IPS-18c (cell line): ENCODE results near the gene DIDO1.
"Not testable (repeated sequence)": the region's sequence is repeated elsewhere in the genome, so short reads cannot be mapped to it uniquely, and the experiment has no call there.

Experiments used
- H3K4me3 ChIP-seq: 2 replicates; pipeline ENCODE4 v1.7.0; 2013; ENCODE audit warnings: low read depth, mild to moderate bottlenecking, low read length, moderate library complexity; ENCODE audit not compliant: insufficient read depth
- H3K9me3 ChIP-seq: one replicate; pipeline ENCODE4 v1.6.1; 2013; ENCODE audit warnings: mild to moderate bottlenecking, low read length, moderate library complexity; ENCODE audit not compliant: control insufficient read depth, insufficient read depth

DIDO1 gene

DNA sequence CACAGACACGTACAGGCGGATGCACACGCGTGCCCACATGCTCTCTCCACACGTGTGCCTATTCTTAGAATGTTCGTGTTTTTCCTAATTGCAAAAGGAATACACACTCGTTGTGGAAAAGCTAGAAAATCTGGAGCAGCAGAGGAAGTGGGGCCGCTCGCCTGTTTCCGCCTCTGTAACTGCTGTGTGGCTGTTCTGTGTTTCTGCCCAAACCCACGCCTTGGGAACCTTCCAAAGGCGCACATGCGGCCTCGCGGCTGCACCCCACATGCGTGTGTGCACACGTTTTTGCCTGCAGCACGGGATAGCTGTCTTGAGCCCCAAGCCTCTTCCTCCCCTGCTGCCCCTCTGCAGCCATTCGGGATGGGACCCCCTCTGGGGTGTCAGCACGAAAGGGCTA, 38.4 kb upstream of the DIDO1 start:
- Histone ChIP-seq H3K4me3 (no peak overlapping the region), H3K9me3 (no peaks in the 10 kb centered on the region)

DNA sequence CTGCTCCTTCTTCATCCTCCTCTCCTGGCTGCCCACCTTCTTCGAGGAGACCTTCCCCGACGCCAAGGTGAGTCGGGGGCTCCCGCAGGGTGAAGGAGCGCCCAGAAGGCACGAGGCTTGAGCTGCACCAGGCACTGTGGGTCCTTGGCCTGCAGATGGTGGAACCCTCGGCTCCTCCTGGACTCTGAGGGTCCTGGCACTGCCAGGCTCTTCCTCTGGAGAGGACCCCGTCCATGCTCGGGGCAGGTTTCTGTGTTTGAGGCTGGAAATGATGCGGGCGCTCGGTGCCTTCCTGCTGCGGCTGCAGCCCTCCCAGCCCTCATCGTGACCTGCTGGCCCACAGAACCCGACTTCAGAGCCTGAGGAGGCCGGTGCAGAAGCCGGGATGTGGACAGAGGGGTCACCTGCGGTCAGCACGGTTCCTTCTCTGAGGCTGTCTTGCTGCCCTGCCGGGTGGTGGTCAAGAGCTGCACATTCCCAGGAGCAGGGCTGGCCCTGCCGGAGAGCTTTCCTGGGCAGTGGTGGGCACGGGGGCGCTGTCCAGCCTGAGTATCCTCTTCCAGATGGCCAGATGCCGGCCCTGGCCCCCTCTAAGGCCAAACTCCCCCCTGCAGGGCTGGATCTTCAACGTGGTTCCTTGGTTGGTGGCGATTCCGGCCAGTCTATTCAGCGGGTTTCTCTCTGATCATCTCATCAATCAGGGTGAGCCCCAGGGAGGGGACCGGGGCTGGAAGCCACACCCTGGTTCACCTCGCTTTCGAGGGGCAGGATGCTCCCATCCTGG, 37.5 kb upstream of the DIDO1 start:
- H3K4me3 ChIP-seq: no peak overlapping the region
- no peaks in the 10 kb centered on the region for H3K9me3 ChIP-seq

DNA sequence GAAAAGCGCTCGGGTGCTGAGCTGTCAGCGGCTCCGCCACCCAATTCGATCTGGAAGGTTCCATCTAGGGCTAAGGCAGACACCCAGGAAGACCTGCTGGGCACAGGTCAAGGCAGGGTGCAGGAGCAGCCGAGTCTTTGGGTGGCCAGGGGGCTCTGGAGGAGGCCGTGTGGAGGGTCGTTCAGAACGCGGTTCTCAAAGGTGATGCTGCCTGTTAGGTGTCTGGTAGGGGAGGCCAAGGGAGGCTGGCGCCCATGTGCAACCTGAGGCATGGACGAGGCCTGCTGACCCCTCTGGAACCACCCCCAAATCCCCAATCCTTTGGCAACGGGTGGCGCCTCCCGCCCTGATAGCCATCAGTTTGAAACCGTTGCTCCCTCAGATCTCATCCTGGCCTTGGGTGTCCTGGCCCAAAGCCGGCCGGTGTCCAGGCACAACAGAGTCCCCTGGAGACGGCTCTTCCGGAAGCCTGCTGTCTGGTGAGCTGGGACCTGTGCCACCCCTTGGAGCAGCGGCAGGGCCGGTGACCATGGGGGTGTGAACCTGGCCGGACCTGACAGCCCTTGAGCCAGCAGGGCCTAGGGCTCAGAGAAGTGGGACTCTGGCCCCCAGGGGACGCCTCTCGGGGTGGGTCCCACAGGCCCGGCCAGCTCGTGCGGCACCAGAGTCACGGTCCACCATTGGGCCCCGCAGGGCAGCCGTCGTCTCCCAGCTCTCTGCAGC, 36.7 kb upstream of the DIDO1 start:
- H3K4me3 ChIP-seq: no peak overlapping the region
- H3K9me3 ChIP-seq: no peaks in the 10 kb centered on the region

DNA sequence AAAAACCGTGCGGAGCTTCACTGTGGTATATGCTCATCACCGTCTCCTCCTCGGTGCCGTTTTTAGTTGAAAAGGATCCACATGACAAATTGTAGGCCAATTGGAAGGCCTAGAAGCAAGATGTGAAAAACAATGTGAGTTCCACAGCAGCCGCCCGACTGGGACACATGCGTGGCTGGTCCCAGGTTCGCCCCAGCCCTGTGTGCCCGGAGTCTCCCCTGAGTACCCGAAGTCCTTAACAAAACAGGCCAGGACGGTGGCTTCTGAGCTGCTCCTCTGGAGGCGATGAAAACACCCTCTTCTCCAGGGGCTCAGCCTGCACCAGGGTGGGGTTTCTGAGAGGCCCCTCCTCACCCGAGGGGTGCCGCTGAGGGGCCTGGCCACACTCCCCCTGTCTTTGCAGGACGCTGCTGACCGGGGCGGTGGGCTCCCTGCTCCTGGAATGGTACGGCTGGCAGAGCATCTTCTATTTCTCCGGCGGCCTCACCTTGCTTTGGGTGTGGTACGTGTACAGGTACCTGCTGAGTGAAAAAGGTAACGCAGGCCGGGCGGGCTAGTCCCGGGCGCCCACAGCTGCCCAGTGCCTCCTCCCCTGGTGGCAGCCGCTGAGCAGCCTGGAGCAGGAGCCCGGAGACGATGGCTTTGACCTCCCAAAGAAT, 36.0 kb upstream of the DIDO1 start:
- no peaks in the 10 kb centered on the region for H3K9me3 ChIP-seq
- H3K4me3 ChIP-seq: no peak overlapping the region

DNA sequence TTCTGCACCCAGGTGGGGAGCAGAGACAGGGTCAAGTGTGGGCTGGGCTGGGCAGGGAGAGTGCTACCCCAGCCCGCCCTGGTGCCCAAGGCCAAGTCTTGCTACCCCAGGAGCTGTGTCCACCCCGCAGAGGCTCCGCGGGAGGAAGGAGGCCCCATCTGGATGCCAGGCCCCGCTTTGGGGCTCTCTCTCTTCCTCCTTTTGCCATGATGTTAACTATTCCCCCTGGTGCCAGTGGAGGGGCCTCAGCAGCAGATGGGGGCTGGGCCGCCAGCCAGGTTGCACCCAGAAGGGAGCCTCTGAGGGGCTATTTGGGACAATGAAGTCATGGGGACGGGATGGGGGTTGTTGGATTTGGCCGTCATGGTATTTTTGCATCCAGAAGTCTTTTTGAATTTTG, 35.5 kb upstream of the DIDO1 start:
- no peak overlapping the region for H3K4me3 ChIP-seq
- no peaks in the 10 kb centered on the region for H3K9me3 ChIP-seq

DNA sequence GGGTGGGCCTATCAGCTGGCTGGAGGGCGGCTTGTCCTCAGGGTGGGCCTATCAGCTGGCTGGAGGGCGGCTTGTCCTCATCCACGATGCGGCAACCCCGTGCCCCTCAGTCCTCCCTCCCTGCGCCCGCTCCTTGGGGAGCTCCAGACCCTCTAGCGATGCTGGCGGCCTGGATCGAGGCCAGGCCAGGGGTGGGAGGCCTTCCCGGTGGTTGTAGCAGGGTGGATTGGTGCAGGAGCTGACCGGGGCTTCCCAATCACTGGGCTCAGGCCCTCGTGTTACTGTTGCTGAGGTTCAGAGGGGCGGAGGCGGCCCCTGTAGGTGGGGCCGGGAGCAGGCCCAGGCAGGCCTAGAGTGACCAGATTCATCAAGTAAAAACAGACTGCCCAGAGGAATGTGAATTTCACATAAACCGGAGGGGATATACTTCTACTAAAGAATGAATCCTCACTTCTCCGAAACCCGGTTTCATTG, 35.0 kb upstream of the DIDO1 start:
- no peaks in the 10 kb centered on the region for H3K9me3 ChIP-seq
- H3K4me3 ChIP-seq: no peak overlapping the region

DNA sequence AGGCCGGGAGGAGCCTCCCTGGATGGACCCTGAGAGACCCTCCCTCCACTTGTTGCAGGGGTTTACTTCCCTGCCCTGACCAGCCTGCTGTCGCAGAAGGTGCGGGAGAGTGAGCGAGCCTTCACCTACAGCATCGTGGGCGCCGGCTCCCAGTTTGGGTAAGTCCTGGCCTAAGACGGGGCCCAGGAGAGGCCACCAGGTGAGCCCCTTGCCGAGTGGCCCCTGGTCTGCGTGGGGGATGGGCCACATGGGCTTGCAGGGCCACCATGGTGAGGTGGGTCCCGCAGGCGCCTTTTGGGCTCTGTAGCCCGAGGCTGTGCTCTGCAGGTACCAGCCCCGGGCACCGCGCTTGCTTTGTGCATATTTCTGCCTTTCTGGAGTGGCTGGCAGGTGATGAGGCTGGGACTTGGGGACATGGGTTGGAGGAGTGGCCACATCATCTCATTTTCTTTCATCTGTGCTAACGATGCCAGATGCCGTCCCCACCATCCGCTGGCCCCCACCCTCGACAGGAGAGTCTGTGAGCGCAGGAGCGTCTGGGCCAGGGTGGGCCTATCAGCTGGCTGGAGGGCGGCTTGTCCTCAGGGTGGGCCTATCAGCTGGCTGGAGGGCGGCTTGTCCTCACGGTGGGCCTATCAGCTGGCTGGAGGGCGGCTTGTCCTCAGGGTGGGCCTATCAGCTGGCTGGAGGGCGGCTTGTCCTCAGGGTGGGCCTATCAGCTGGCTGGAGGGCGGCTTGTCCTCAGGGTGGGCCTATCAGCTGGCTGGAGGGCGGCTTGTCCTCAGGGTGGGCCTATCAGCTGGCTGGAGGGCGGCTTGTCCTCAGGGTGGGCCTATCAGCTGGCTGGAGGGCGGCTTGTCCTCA, 34.4 kb upstream of the DIDO1 start:
- not testable (repeated sequence) for H3K9me3 ChIP-seq, H3K4me3 ChIP-seq

DNA sequence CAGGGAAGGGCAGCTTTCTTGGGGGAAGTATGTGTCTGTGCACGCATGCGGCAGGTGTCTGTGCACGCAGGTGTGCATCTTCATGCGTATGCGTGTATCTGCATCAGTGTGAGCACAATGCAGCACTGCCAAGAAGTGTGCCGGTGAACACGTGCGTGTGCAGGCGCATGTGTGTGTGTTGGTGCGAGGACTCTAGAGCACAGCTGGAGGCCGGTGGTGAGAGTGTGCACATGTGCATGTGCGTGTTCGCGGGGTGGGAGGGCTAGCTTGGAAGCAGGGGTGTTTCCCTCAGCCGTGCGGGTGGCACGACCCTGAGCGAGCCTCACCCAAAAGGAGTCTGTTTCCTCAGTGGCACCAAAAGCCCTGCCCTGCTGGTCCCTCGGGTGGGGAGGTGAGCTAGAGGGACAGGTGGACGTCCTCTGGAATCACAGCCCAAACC, 33.7 kb upstream of the DIDO1 start:
- Histone ChIP-seq H3K4me3 (no peak overlapping the region), H3K9me3 (no peaks in the 10 kb centered on the region)

DNA sequence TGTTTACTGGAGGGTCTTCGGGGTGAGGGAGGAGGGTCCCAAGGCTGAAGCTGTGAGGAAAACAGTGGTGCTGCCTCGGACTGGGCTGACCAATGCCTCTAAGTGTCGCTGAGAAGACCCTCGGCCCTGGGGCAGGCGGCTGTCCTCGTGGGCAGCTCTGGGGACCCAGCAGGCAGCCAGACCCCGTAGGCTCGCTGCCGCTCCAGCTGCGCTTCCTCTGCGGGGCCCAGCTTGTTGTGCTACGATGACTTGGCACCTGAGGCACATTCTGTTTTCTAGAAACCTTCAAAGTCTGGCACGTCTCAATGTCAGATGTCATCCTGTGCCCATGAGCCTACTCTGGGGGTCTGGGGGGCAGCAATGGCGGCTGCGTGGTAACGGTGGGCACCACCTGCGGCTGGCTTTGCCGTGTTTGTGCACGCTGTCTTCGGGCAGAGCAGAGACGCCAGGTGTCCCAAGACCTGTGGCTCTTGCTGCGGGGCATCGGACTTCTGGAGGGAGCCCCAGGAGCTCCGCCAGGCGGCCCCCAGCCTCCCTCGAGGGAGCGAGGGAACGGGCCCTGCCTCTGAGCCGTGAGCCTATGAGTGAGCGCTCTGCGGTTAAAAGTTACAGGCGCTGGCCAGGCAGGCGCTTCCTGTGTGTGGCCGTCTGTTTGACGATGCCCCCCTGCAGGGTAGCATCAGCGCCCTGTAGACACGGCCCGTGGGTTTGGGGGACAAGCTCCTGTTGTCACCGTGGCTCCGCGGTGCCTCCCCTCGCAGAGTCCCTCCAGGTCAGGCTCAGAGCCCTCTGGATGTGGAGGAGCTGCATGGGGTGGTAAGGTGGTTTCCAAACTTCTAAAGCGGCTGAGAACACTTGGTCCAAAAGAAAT, 33.0 kb upstream of the DIDO1 start:
- no peak overlapping the region for H3K4me3 ChIP-seq
- no peaks in the 10 kb centered on the region for H3K9me3 ChIP-seq

DNA sequence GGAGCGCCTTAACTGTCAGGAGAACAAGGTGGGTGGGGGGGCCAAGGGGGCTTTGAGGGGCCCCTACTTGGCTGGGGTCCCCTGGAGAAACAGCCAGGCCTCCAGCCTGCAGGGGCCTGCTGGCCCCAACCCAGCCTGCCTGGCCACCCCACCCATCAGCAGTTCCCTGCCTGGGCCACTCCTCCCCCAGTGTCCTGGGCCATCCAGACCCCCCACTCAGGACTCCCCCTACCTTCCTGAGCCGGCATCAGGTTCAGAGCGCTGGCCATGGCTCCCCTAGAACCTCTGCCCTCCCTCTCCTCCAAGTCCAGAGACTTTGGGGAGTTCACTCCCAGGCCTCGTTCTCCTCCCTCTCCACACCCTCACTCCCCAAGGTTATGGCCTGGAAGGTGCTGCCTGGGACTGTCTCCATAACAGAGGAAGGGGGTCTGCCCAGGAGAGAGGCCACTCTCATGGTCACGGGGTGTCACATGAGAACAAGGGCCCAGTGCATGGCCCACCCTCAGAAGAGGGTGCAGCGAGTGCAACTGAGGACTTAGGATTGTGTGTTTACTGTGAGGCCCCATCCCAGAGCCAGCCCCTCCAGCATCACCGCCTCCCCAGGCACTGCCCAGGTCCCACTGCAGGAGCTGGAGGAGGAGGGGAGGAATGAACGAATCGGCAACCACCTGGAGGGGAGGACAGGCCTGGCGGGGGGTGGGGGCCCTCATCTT, 32.2 kb upstream of the DIDO1 start:
- no peaks in the 10 kb centered on the region for H3K9me3 ChIP-seq
- H3K4me3 ChIP-seq: no peak overlapping the region

DNA sequence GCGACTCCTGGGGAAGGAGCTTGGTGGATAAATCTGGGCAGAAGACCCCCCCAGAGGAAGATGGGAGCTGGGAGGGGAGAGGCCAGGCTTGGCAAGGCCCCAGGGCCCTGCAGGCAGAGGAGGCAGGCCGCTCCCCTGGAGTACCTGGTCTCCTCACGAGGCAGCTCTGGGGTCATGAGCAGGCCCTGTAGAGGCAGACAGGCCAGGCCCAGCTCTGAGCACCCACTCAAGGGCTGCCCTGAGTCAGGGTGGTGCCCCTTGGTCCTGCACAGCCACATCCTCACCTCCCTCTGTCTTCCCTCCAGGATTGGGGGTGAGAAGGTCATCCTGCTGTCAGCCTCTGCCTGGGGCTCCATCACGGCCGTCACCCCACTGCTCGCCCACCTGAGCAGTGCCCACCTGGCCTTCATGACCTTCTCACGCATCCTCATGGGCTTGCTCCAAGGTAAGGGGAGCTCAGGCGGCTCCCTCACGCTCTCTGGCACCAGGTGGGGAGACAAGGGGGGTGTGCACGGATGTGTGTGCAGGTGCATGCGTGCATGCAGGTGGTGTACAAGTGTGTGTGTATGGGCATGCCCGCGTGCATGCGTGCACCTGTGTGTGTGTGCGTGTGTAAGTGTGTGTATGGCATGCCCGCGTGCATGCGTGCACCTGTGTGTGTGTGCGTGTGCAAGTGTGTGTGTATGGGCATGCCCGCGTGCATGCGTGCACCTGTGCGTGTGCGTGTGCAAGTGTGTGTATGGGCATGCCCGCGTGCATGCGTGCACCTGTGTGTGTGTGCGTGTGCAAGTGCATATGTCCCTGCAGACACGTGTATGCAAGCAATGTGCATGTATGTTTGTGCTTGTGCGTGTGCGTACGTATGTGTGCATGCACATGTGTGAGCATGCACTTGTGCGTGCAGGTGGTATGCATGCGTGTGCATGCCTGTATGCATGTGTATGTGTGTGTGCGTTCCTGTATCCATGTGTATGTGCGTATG, 31.1 kb upstream of the DIDO1 start:
- Histone ChIP-seq H3K9me3 (no peaks in the 10 kb centered on the region), H3K4me3 (no peak overlapping the region)

DNA sequence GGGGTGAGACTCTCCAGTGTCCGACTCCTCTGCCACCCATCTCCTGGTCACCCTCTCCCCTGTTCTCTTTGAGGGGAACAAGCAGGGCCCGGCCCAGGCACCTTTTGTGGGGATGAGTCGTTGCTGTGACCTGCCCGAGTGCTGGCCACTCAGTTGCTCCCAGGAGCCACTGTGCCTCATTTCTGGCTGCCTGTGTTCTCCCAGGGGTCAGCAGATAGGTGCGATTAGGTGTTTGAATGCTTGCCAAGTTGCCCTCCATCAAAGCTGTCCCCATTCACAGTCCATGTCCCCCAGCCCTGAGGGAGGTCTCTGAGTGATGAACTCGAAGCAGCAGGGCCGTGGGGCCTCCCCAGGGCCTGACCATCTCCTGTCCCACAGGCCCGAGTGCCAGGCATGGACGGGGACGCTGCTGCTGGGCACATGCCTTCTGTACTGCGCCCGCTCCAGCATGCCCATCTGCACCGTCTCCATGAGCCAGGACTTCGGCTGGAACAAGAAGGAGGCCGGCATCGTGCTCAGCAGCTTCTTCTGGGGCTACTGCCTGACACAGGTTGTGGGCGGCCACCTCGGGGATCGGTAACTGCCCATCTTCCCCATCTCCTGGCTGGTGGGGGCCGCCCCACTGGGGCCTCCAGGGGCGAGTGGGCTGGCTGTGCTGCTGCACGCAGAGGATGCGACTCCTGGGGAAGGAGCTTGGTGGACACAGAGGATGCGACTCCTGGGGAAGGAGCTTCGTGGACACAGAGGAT, 30.3 kb upstream of the DIDO1 start:
- H3K9me3 ChIP-seq: no peaks in the 10 kb centered on the region
- H3K4me3 ChIP-seq: no peak overlapping the region

DNA sequence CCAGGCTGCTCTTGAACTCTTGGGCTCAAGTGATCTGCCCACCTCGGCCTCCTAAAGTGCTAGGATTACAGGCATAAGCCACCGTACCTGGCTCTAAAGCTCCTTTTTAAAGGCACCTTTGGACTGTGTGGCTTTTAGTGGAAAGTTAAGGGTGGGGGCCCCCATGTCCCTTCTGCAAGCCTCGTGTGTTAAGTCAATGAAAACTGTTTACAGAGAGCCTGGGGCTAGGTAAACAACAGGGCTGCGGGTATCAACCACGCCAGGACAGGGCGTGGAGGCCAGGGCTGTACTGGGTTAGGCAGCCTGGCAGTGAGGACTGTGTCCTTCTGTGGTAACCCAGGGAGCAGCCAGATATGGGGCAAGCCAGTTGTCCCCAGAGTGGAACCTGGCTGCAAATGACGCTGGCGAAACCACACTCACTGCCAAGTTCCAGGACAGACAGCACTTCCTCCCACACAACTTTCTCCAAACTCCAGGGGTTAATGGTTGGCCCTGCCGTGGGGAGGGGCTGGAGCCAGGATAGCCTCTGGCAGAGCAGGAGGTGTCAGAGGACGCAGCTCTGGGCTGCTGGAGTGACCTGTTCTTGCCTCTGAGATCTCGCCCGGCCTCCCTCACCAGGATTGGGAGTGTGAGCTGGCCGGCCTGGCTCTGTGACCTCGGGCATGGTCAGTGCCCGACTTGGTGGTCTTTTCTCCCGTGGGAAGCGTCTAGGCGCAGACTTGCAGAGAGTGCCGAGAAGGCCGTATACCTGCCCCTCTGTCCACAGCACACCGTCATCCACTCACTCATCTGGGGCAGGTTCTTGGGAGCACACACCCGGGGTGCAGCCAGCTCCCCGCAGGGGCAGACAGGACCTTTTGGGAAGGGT, 29.4 kb upstream of the DIDO1 start:
- no peak overlapping the region for H3K4me3 ChIP-seq
- H3K9me3 ChIP-seq: no peaks in the 10 kb centered on the region
